ENCODE results near the gene ITGB5. TPM values are rescaled to one million over a fixed set of nuclear protein-coding genes. Genes with fewer than 3 reads are reported as not detected.

The ITGB5 gene
- total and polyA plus RNA-seq, 2 donors (not counting 1 experiment from before 2014, with no cell fraction given), result 0.15 to 0.54 TPM

DNA sequence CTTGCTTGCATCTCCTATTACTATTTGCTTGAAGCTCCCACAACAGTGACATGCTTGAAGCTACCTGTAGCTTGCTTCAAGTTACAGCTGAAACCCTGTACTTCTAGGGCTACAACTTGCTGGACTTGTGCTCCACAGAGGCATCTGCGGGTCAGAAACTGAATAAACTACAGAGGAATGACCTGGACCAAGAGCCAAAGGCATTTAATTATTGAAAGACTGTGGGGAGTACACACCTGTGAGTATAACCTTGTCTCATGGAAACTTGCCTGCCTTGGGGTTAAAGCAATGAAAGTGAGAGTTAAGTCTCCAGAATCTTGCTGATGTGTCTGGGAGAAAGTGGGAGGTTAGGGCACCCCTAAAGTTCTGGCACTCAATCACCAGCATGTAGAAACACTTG lies 87.1 kb downstream of the ITGB5 start:
- Mint-ChIP-seq H3K27ac (no peak overlapping the region), H3K4me1 (no peaks in the 10 kb centered on the region), H3K4me3 (no peak overlapping the region), H3K9me3 (ENCODE audit: insufficient read depth) (no peaks in the 10 kb centered on the region), H3K27me3 (peaks cover 8% of the 10 kb centered on the region)
- Histone ChIP-seq H3K27ac (ENCODE audit: low read length in 2 of 2) (no peak overlapping the region), H3K36me3 (replicated peaks in 1 of 2; ENCODE audit: control extremely low read depth in 1 of 2, control insufficient read depth in 1 of 2, extremely low read depth in 1 of 2, insufficient read depth in 2 of 2, low read length in 1 of 2) (no peaks in the 10 kb centered on the region), H3K27me3 (replicated peaks in 1 of 4; ENCODE audit: control extremely low read depth in 1 of 4, control insufficient read depth in 3 of 4, insufficient read depth in 4 of 4, low read length in 3 of 4) (no peaks in the 10 kb centered on the region), H4K20me1 (ENCODE audit: control insufficient read depth, insufficient read depth, low read length, poor library complexity, severe bottlenecking) (no peaks in the 10 kb centered on the region), H3K9ac (ENCODE audit: low read length) (no peak overlapping the region), H2AFZ (ENCODE audit: insufficient read depth, low read depth, low read length, poor library complexity, severe bottlenecking) (no peak overlapping the region), H3K9me3 (ENCODE audit: control extremely low read depth in 1 of 3, control insufficient read depth in 2 of 3, insufficient read depth in 1 of 3, low read length in 2 of 3) (no peaks in the 10 kb centered on the region), H3K4me1 (ENCODE audit: control insufficient read depth in 2 of 2, insufficient read depth in 2 of 2, low read length in 2 of 2) (no peaks in the 10 kb centered on the region), H3K4me2 (replicated peaks; ENCODE audit: low read depth, low read length, poor library complexity, severe bottlenecking) (no peak overlapping the region), H3K79me2 (ENCODE audit: control insufficient read depth, insufficient read depth, low read length) (no peaks in the 10 kb centered on the region), H3K4me3 (ENCODE audit: control extremely low read depth in 1 of 5, extremely low read depth in 1 of 5, insufficient read depth in 1 of 5, low read depth in 2 of 5, low read length in 4 of 5) (no peak overlapping the region)
- ATAC-seq (ENCODE audit: low read depth), result no peak
- ChIA-PET CTCF (no interaction called here), POLR2A (no interaction called here)
- TF ChIP-seq, protein P1, sequence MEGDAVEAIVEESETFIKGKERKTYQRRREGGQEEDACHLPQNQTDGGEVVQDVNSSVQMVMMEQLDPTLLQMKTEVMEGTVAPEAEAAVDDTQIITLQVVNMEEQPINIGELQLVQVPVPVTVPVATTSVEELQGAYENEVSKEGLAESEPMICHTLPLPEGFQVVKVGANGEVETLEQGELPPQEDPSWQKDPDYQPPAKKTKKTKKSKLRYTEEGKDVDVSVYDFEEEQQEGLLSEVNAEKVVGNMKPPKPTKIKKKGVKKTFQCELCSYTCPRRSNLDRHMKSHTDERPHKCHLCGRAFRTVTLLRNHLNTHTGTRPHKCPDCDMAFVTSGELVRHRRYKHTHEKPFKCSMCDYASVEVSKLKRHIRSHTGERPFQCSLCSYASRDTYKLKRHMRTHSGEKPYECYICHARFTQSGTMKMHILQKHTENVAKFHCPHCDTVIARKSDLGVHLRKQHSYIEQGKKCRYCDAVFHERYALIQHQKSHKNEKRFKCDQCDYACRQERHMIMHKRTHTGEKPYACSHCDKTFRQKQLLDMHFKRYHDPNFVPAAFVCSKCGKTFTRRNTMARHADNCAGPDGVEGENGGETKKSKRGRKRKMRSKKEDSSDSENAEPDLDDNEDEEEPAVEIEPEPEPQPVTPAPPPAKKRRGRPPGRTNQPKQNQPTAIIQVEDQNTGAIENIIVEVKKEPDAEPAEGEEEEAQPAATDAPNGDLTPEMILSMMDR (IDR thresholded peaks at IDR 0.05), result no peak
- TF ChIP-seq EZH2 (IDR thresholded peaks at IDR 0.05; ENCODE audit: borderline replicate concordance, insufficient read depth, low read depth, low read length, poor library complexity, severe bottlenecking), result no peak
- no peak for DNase-seq
- intact Hi-C loops (cut with micrococcal nuclease), result no loop called here
- WGBS (ENCODE audit: insufficient coverage), result 80% methylated on average over 1 of the region's 1 CpG

DNA sequence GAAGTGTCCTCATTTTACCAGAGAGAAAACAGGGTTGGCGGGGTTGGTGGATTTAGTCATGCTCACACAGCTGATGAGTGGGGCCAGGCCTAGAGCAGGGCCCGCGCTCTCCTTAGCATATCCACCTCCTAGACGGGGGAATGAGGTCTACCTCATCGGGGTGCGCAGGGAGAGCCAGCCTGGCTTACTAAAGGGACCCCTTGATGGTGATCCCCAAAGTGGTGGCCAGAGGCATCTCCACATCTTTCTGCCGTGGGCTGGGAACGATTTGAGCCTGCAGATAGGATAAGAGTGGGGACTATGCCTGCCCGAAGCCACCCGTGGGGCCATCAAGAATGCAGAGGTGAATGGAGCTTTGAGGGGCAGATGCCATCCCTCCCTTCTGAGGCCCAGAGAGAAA lies 87.5 kb downstream of the ITGB5 start:
- Histone ChIP-seq H3K36me3 (replicated peaks in 1 of 2; ENCODE audit: control extremely low read depth in 1 of 2, control insufficient read depth in 1 of 2, extremely low read depth in 1 of 2, insufficient read depth in 2 of 2, low read length in 1 of 2) (no peaks in the 10 kb centered on the region), H3K79me2 (ENCODE audit: control insufficient read depth, insufficient read depth, low read length) (no peaks in the 10 kb centered on the region), H3K27ac (ENCODE audit: low read length in 2 of 2) (no peak overlapping the region), H4K20me1 (ENCODE audit: control insufficient read depth, insufficient read depth, low read length, poor library complexity, severe bottlenecking) (no peaks in the 10 kb centered on the region), H3K4me3 (ENCODE audit: control extremely low read depth in 1 of 5, extremely low read depth in 1 of 5, insufficient read depth in 1 of 5, low read depth in 2 of 5, low read length in 4 of 5) (no peak overlapping the region), H3K4me2 (replicated peaks; ENCODE audit: low read depth, low read length, poor library complexity, severe bottlenecking) (no peak overlapping the region), H3K9me3 (ENCODE audit: control extremely low read depth in 1 of 3, control insufficient read depth in 2 of 3, insufficient read depth in 1 of 3, low read length in 2 of 3) (no peaks in the 10 kb centered on the region), H3K27me3 (replicated peaks in 1 of 4; ENCODE audit: control extremely low read depth in 1 of 4, control insufficient read depth in 3 of 4, insufficient read depth in 4 of 4, low read length in 3 of 4) (no peaks in the 10 kb centered on the region), H3K9ac (ENCODE audit: low read length) (no peak overlapping the region), H2AFZ (ENCODE audit: insufficient read depth, low read depth, low read length, poor library complexity, severe bottlenecking) (no peak overlapping the region), H3K4me1 (ENCODE audit: control insufficient read depth in 2 of 2, insufficient read depth in 2 of 2, low read length in 2 of 2) (no peaks in the 10 kb centered on the region)
- no peak for DNase-seq
- Mint-ChIP-seq H3K4me1 (no peaks in the 10 kb centered on the region), H3K27ac (no peak overlapping the region), H3K9me3 (ENCODE audit: insufficient read depth) (no peaks in the 10 kb centered on the region), H3K4me3 (no peak overlapping the region), H3K27me3 (peaks cover 6% of the 10 kb centered on the region)
- intact Hi-C loops (cut with micrococcal nuclease), result no loop called here
- no peak for ATAC-seq (ENCODE audit: low read depth)
- ChIA-PET POLR2A (no interaction called here), CTCF (no interaction called here)
- TF ChIP-seq, protein P1 (IDR thresholded peaks at IDR 0.05), result no peak
- no peak for TF ChIP-seq EZH2 (IDR thresholded peaks at IDR 0.05; ENCODE audit: borderline replicate concordance, insufficient read depth, low read depth, low read length, poor library complexity, severe bottlenecking)
- WGBS (ENCODE audit: insufficient coverage), result 98% methylated on average over 8 of the region's 10 CpGs
